HEK293T (cell line): ENCODE results near the gene MSLN.

ENCODE experiments used
- BHLHE40 ChIP-seq: fragments of 450-650 bp; IDR thresholded peaks from 2 replicates; pipeline ENCODE4 v1.6.1; 2016; ENCODE audit warnings: mild to moderate bottlenecking, moderate library complexity, borderline replicate concordance
- FOXA1 ChIP-seq: fragments of 450-650 bp; IDR thresholded peaks from 2 replicates; pipeline ENCODE4 v1.6.1; 2016; ENCODE audit warnings: mild to moderate bottlenecking
- HDGF ChIP-seq: fragments of 450-650 bp; IDR thresholded peaks from 2 replicates; pipeline ENCODE4 v1.6.1; 2017; ENCODE audit warnings: antibody characterized with exemption, borderline replicate concordance
- SP1 ChIP-seq: fragments of 450-650 bp; IDR thresholded peaks from 2 replicates; pipeline ENCODE4 v1.6.1; 2017
- SUZ12 ChIP-seq: fragments of 450-650 bp; IDR thresholded peaks from 2 replicates; pipeline ENCODE4 v1.6.1; 2016; ENCODE audit warnings: mild to moderate bottlenecking
- ZNF384 ChIP-seq: fragments of 450-650 bp; IDR thresholded peaks from 2 replicates; pipeline ENCODE4 v1.6.1; 2016

DNA sequence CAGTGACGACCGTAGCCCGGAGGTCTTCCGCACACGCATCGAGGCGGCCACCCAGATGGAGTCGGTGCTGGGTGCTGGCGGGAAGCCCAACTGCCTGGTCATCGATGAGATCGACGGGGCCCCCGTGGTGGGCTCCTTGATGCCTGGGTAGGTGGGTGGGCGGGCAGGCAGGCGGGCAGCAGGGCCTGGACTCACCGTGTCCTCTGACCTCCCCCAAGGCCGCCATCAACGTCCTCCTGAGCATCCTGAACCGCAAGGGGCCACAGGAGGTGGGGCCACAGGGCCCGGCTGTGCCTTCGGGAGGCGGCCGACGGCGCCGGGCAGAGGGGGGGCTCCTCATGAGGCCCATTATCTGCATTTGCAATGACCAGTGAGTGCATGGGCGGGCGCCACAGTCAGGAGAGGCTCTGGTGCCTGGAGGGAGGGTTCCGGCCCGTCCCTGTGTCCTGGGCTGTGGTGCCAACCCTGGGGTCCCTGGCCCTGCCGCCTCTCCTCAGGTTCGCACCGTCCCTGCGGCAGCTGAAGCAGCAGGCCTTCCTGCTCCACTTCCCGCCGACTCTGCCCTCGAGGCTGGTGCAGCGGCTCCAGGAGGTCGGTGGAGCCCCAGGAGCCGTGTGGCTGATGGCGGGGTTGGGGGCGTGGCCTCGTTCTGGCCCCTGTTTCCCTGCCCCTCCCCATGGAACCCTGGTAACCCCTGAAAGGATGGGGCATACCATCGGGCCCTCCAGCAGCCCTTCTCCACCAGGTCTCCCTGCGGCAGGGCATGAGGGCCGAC, 31.9 kb downstream of the MSLN start:
- TF ChIP-seq ZNF384: no peak
- no peak for TF ChIP-seq FOXA1
- no peak for TF ChIP-seq HDGF
- TF ChIP-seq BHLHE40: no peak
- TF ChIP-seq SUZ12: no peak
- no peak for TF ChIP-seq SP1
